A673 (cell line): ENCODE measurements around the gene HGF. TPM values are rescaled to one million over a fixed set of nuclear protein-coding genes. Genes with fewer than 3 reads are reported as not detected.

ENCODE experiments used
- BruUV-seq: library from RNA; stranded (reverse); fragments of 400-500 nt; replicated peaks from 2 replicates; lab custom pipeline; 2021; lab: Mats Ljungman, UMichigan
- CTCF ChIA-PET: fragments of 300-600 bp; sonication (Branson Sonifier 250); formaldehyde crosslinking; loops from one replicate; lab custom pipeline; 2022; ENCODE audit warnings: antibody characterized with exemption; lab: Charles Lee
- POLR2A ChIA-PET: fragments of 300-600 bp; sonication (Branson Sonifier 250); formaldehyde crosslinking; loops from one replicate; lab custom pipeline; 2022; ENCODE audit warnings: antibody characterized with exemption; ENCODE audit not compliant: low non-redundant PET; lab: Charles Lee
- DNase-seq: peaks from one replicate; pipeline ENCODE4 v3.0.0-alpha.2; 2015; ENCODE audit warnings: low spot score
- H3K27ac ChIP-seq: fragments of 200-600 bp; sonication (generic); 2 replicates; pipeline ENCODE4 v1.5.1; 2016; ENCODE audit warnings: mixed run types, low read depth, mild to moderate bottlenecking, mixed read lengths, antibody characterized with exemption, low read length; ENCODE audit not compliant: poor library complexity, severe bottlenecking
- H3K27me3 ChIP-seq: fragments of 200-600 bp; sonication (generic); replicated peaks from 2 replicates; pipeline ENCODE4 v1.6.1; 2017; ENCODE audit warnings: mixed run types, low read depth, mild to moderate bottlenecking, mixed read lengths, antibody characterized with exemption, low read length; ENCODE audit not compliant: insufficient read depth, poor library complexity
- H3K36me3 ChIP-seq: fragments of 200-600 bp; sonication (generic); 2 replicates; pipeline ENCODE4 v1.6.1; 2016; ENCODE audit warnings: mixed run types, mild to moderate bottlenecking, mixed read lengths, antibody characterized with exemption, low read length; ENCODE audit not compliant: insufficient read depth, poor library complexity, severe bottlenecking
- H3K4me1 ChIP-seq: fragments of 200-600 bp; sonication (generic); 2 replicates; pipeline ENCODE4 v1.6.1; 2017; ENCODE audit warnings: mixed run types, mild to moderate bottlenecking, mixed read lengths, antibody characterized with exemption, low read length; ENCODE audit not compliant: insufficient read depth, poor library complexity, severe bottlenecking
- H3K4me3 ChIP-seq: fragments of 200-600 bp; sonication (generic); 2 replicates; pipeline ENCODE4 v1.5.1; 2016; ENCODE audit warnings: low read depth, mixed run types, mild to moderate bottlenecking, mixed read lengths, low read length; ENCODE audit not compliant: poor library complexity, severe bottlenecking
- H3K9me3 ChIP-seq: fragments of 200-600 bp; sonication (generic); 2 replicates; pipeline ENCODE4 v1.6.1; 2016; ENCODE audit warnings: mixed run types, low read depth, mild to moderate bottlenecking, mixed read lengths, antibody characterized with exemption, low read length; ENCODE audit not compliant: poor library complexity, severe bottlenecking
- EZH2 ChIP-seq: fragments of 200-600 bp; sonication (generic); IDR thresholded peaks from 2 replicates; pipeline ENCODE4 v1.6.1; 2017; ENCODE audit warnings: borderline replicate concordance, low read depth, mild to moderate bottlenecking, mixed read lengths, antibody characterized with exemption, low read length; ENCODE audit not compliant: poor library complexity, severe bottlenecking
- intact Hi-C: fragments of 100-400 bp; cut with micrococcal nuclease; formaldehyde crosslinking; loops from one replicate; pipeline ENCODE4 v1.10.0; 2022; ENCODE audit not compliant: unreplicated experiment
- total RNA-seq: library from RNA; stranded (reverse); gene quantifications from 2 replicates; pipeline ENCODE4 v1.2.3, GENCODE V29; 2021
- TF ChIP-seq, protein P1 (sequence below): fragments of 300-800, 200-600 bp; sonication (generic); conservative IDR thresholded peaks from 2 replicates; pipeline ENCODE4 v1.5.1; 2017; ENCODE audit warnings: low read depth, mild to moderate bottlenecking, antibody characterized with exemption, low read length, moderate library complexity, mixed read lengths

Gene HGF
- total RNA-seq, 1 experiment from 2014 or later: not detected

- BruUV-seq: no TSS peak
- DNase-seq: no peak
- peaks cover 20% of the 10 kb centered on the region for H3K4me1 ChIP-seq
- no peaks in the 10 kb centered on the region for H3K27me3 ChIP-seq
- intact Hi-C loops: no loop called here
- no peaks in the 10 kb centered on the region for H3K9me3 ChIP-seq
- peak overlapping the region; percentile 21 for H3K27ac ChIP-seq
- POLR2A ChIA-PET: no interaction called here
- H3K36me3 ChIP-seq: no peaks in the 10 kb centered on the region
- TF ChIP-seq, protein P1, sequence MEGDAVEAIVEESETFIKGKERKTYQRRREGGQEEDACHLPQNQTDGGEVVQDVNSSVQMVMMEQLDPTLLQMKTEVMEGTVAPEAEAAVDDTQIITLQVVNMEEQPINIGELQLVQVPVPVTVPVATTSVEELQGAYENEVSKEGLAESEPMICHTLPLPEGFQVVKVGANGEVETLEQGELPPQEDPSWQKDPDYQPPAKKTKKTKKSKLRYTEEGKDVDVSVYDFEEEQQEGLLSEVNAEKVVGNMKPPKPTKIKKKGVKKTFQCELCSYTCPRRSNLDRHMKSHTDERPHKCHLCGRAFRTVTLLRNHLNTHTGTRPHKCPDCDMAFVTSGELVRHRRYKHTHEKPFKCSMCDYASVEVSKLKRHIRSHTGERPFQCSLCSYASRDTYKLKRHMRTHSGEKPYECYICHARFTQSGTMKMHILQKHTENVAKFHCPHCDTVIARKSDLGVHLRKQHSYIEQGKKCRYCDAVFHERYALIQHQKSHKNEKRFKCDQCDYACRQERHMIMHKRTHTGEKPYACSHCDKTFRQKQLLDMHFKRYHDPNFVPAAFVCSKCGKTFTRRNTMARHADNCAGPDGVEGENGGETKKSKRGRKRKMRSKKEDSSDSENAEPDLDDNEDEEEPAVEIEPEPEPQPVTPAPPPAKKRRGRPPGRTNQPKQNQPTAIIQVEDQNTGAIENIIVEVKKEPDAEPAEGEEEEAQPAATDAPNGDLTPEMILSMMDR: no peak
- CTCF ChIA-PET: no interaction called here
- no peak overlapping the region for H3K4me3 ChIP-seq
Observed at GRCh38 chr7:81674431-81674830, 95.4 kb downstream of the HGF start.

DNA sequence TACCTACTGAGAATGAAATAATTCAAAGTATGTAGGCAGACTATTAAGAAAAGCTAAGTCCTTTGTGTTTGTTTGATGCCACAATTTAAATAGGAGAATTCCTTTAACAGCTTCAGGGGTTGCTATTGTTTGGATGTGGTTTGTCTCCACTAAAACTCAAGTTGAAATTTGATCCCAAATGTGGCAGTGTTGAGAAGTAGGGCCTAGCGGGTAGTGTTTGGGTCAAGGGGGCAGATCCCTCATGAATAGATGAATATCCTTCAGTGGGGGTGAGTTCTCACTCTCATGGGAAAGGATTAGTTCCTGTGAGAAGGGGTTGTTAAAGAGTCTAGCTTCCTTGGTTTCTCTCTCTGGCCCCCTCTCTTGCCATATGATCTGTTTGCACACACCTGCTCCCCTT, 97.0 kb downstream of the HGF start:
- Histone ChIP-seq H3K27ac (no peak overlapping the region), H3K27me3 (no peaks in the 10 kb centered on the region), H3K9me3 (no peaks in the 10 kb centered on the region), H3K36me3 (no peaks in the 10 kb centered on the region), H3K4me1 (peaks cover 20% of the 10 kb centered on the region), H3K4me3 (no peak overlapping the region)
- POLR2A ChIA-PET: no interaction called here
- TF ChIP-seq, protein P1: no peak
- TF ChIP-seq EZH2: no peak
- BruUV-seq: no TSS peak
- CTCF ChIA-PET: interaction anchor here (0.6 kb wide), 1 partner anchor 24 kb away, joined by 3 read pairs; no protein-coding TSS in a partner anchor
- intact Hi-C loops: no loop called here
- DNase-seq: no peak

DNA sequence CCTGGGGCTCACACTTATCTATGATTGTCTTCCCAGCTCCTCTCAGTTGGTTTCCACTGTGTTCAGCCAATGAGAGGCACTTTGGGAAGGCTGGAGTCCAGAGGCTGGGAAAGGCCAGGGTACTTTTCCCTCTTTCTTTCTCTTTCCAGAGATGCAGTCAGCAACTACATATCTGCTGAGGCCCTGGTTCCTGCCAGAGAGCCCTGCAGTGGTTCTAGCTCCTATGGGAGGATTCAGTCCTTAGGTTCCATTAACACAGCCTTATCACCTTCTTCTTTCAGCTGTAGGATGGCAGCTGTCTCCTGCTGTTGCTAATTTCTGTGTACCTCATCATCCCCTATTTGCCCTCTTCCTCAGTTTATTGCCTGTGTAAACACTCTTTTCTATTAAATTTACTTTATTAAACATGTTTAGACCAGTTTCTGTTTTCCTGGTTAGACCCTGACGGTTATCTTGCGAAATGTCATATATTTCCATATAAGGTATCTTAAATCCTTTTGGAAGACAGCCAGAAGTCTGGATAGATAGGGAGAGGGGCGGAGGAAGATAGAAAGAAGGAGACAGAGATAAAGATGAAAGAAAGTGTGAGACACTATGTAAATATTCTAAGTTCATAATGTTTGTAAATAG, 100.3 kb downstream of the HGF start:
- DNase-seq: peak; percentile 54
- no peak overlapping the region for H3K27ac ChIP-seq
- ChIA-PET POLR2A (no interaction called here), CTCF (no interaction called here)
- peaks cover 20% of the 10 kb centered on the region for H3K4me1 ChIP-seq
- H3K9me3 ChIP-seq: no peaks in the 10 kb centered on the region
- BruUV-seq: no TSS peak
- no peak overlapping the region for H3K4me3 ChIP-seq
- H3K27me3 ChIP-seq: no peaks in the 10 kb centered on the region
- H3K36me3 ChIP-seq: no peaks in the 10 kb centered on the region
- TF ChIP-seq, protein P1: no peak
- no peak for TF ChIP-seq EZH2
- intact Hi-C loops: no loop called here
